Stimulated activated CD4-positive, alpha-beta T cell treated with anti-CD3 and anti-CD28 coated beads, TNF-alpha, amount 100 ng/mL, for 48 hours (primary cell): ENCODE data around the gene LTB4R.
A peak's percentile ranks its signal among the peaks of the same experiment; 100 is the strongest.

Experiments used
- DNase-seq, 3 donors: peaks; one replicate each; pipeline ENCODE4 v3.0.0-alpha.2; 2020; ENCODE audit warnings: low read depth in 3 of 3

Gene LTB4R

GRCh38 chr14:24279301-24280186, 31.8 kb upstream of the LTB4R start:
- DNase-seq, result peak; percentile 24 to 43 (median 35)

GRCh38 chr14:24280797-24281460, 30.4 kb upstream of the LTB4R start:
- DNase-seq, result no peak

- DNase-seq, result no peak
Measured at GRCh38 chr14:24281636-24282035, 29.7 kb upstream of the LTB4R start.

- no peak for DNase-seq
Measured at GRCh38 chr14:24282736-24283135, 28.6 kb upstream of the LTB4R start.

- DNase-seq, result no peak
Measured at GRCh38 chr14:24283796-24284460, 27.4 kb upstream of the LTB4R start.

GRCh38 chr14:24284501-24285035, 26.7 kb upstream of the LTB4R start:
- DNase-seq, result no peak

GRCh38 chr14:24285351-24285750, 26.0 kb upstream of the LTB4R start:
- no peak for DNase-seq

- no peak for DNase-seq
Measured at GRCh38 chr14:24286996-24287395, 24.3 kb upstream of the LTB4R start.

- DNase-seq, result peak; percentile 46 to 76 (median 51)
Measured at GRCh38 chr14:24289649-24290280, 21.5 kb upstream of the LTB4R start.

GRCh38 chr14:24290746-24291145, 20.6 kb upstream of the LTB4R start:
- DNase-seq, result no peak

GRCh38 chr14:24291446-24292117, 19.7 kb upstream of the LTB4R start:
- DNase-seq, result no peak

GRCh38 chr14:24292118-24292807, 19.0 kb upstream of the LTB4R start:
- DNase-seq, result no peak

- DNase-seq, result no peak
Measured at GRCh38 chr14:24293525-24293924, 17.8 kb upstream of the LTB4R start.

GRCh38 chr14:24296341-24297157, 14.8 kb upstream of the LTB4R start:
- peak; percentile 57 to 65 (median 61) for DNase-seq

GRCh38 chr14:24297190-24297964, 13.9 kb upstream of the LTB4R start:
- no peak for DNase-seq

- no peak for DNase-seq
Measured at GRCh38 chr14:24298892-24299254, 12.4 kb upstream of the LTB4R start.

GRCh38 chr14:24299255-24300191, 11.8 kb upstream of the LTB4R start, which contains the start of the genes DHRS1 and NOP9:
Gene DHRS1, minus strand, starts transcription at chr14:24299780. Its CDS starts 674 bp downstream, at chr14:24299106.
Gene NOP9, plus strand, starts transcription at chr14:24299850. Its CDS starts 105 bp downstream, at chr14:24299955.
- DNase-seq, result peak; percentile 85 to 90 (median 86)
